Endothelial cell of umbilical vein (primary cell): ENCODE data around the gene THSD4. TPM values are rescaled to one million over a fixed set of nuclear protein-coding genes. Genes with fewer than 3 reads are reported as not detected.

Experiments used
- BruUV-seq: library from RNA; stranded (reverse); fragments of 400-500 nt; replicated peaks from 2 replicates; lab custom pipeline; 2021; lab: Mats Ljungman, UMichigan
- CTCF ChIA-PET: fragments of 300-600, 350-600 bp; sonication (Branson Sonifier 250); formaldehyde crosslinking; loops from one replicate; lab custom pipeline; 2021; ENCODE audit warnings: antibody characterized with exemption, inconsistent platforms; lab: Charles Lee
- POLR2A ChIA-PET: fragments of 300-600, 350-600 bp; sonication (Branson Sonifier 250); formaldehyde crosslinking; loops from one replicate; lab custom pipeline; 2021; ENCODE audit warnings: antibody characterized with exemption, inconsistent platforms; lab: Charles Lee
- DNase-seq: peaks from one replicate; pipeline ENCODE4 v3.0.0-alpha.2; 2011; ENCODE audit warnings: low read depth, low spot score
- FAIRE-seq: peaks from 2 replicates; lab custom pipeline; 2011; peaks lifted over from hg19 to GRCh38; lab: Jason Lieb, UNC
- H2AFZ ChIP-seq: 2 replicates; pipeline ENCODE4 v1.6.0; 2012; ENCODE audit warnings: low read depth, low read length, control low read depth, inconsistent platforms
- H3K27ac ChIP-seq: 2 replicates; pipeline ENCODE4 v1.5.1; 2011; ENCODE audit warnings: low read depth, mild to moderate bottlenecking, control low read depth, low read length, moderate library complexity; ENCODE audit not compliant: insufficient read depth
- H3K27me3 ChIP-seq, 2 experiments: 2 replicates each; pipeline versions ENCODE4 v1.6.0 to v1.6.1; 2011; ENCODE audit warnings: low read length in 2 of 2, mixed read lengths in 1 of 2; ENCODE audit not compliant: control insufficient read depth in 2 of 2, insufficient read depth in 2 of 2
- H3K36me3 ChIP-seq, 2 experiments: 2 replicates in 1 of 2; 3 replicates in 1 of 2; pipeline ENCODE4 v1.5.1; 2011; ENCODE audit warnings: low read length in 2 of 2, mild to moderate bottlenecking in 1 of 2, moderate library complexity in 1 of 2; ENCODE audit not compliant: control insufficient read depth in 2 of 2, insufficient read depth in 2 of 2; ENCODE audit errors: extremely low read depth in 1 of 2
- H3K4me1 ChIP-seq: 3 replicates; pipeline ENCODE4 v1.5.1; 2011; ENCODE audit warnings: mild to moderate bottlenecking, low read length; ENCODE audit not compliant: control insufficient read depth, insufficient read depth; ENCODE audit errors: extremely low read depth
- H3K4me2 ChIP-seq: 2 replicates; pipeline ENCODE4 v1.6.1; 2011; ENCODE audit warnings: low read length, control low read depth, mixed read lengths; ENCODE audit not compliant: insufficient read depth
- H3K4me3 ChIP-seq, 3 experiments: fragments of 200-600 bp in 1 of 3; sonication (generic), shearing (Covaris generic) in 1 of 3; replicated peaks in 1 of 3; 2 replicates each; pipeline ENCODE4 v1.5.1; 2011 to 2016; ENCODE audit warnings: control low read depth in 3 of 3, low read length in 3 of 3, mild to moderate bottlenecking in 2 of 3, inconsistent platforms in 1 of 3, low read depth in 1 of 3, moderate library complexity in 1 of 3; ENCODE audit not compliant: insufficient read depth in 1 of 3
- H3K79me2 ChIP-seq: 2 replicates; pipeline ENCODE4 v1.6.0; 2012; ENCODE audit warnings: low read length, inconsistent platforms; ENCODE audit not compliant: control insufficient read depth, insufficient read depth
- H3K9ac ChIP-seq: replicated peaks from 2 replicates; pipeline ENCODE3; 2011; ENCODE audit warnings: low read length, control low read depth; ENCODE audit not compliant: insufficient read depth; ENCODE audit errors: extremely low read depth
- H3K9me1 ChIP-seq: replicated peaks from 3 replicates; pipeline ENCODE4 v1.6.0; 2011; ENCODE audit warnings: mild to moderate bottlenecking, low read length; ENCODE audit not compliant: control insufficient read depth, insufficient read depth; ENCODE audit errors: extremely low read depth
- H3K9me3 ChIP-seq: replicated peaks from 2 replicates; pipeline ENCODE4 v1.5.1; 2012; ENCODE audit warnings: low read length, inconsistent platforms; ENCODE audit not compliant: control insufficient read depth, insufficient read depth
- H4K20me1 ChIP-seq: replicated peaks from 2 replicates; pipeline ENCODE3; 2011; ENCODE audit warnings: mild to moderate bottlenecking, low read length; ENCODE audit not compliant: control insufficient read depth, insufficient read depth; ENCODE audit errors: extremely low read depth
- CTCF ChIP-seq, 2 donors: IDR thresholded peaks; 1 replicate in 1 of 2; 2 replicates in 1 of 2; pipeline ENCODE4 v1.5.1; 2011; ENCODE audit warnings: low read length in 2 of 2, mild to moderate bottlenecking in 2 of 2, moderate library complexity in 2 of 2, control low read depth in 1 of 2, inconsistent platforms in 1 of 2, low read depth in 1 of 2; ENCODE audit not compliant: insufficient read depth in 1 of 2; ENCODE audit errors: extremely low read depth in 1 of 2
- EZH2 ChIP-seq: IDR thresholded peaks from 2 replicates; pipeline ENCODE4 v1.6.1; 2012; ENCODE audit warnings: borderline replicate concordance, low read depth, mild to moderate bottlenecking, moderate library complexity, low read length, inconsistent platforms; ENCODE audit not compliant: severe bottlenecking
- FOS ChIP-seq: IDR thresholded peaks from 2 replicates; pipeline ENCODE4 v1.6.1; 2011; ENCODE audit warnings: mild to moderate bottlenecking, low read length, moderate library complexity, borderline replicate concordance; ENCODE audit not compliant: insufficient read depth
- GATA2 ChIP-seq: IDR thresholded peaks from 2 replicates; pipeline ENCODE4 v1.7.0; 2011; ENCODE audit warnings: low read depth, mild to moderate bottlenecking, moderate library complexity, mixed read lengths, low read length; ENCODE audit not compliant: insufficient read length, insufficient read depth
- JUN ChIP-seq: IDR thresholded peaks from 2 replicates; pipeline ENCODE4 v1.6.1; 2011; ENCODE audit warnings: borderline replicate concordance, low read depth; ENCODE audit not compliant: insufficient read length, insufficient read depth
- MAX ChIP-seq: IDR thresholded peaks from 2 replicates; pipeline ENCODE4 v1.6.1; 2011; ENCODE audit not compliant: insufficient read depth, insufficient read length
- MYC ChIP-seq: IDR thresholded peaks from one replicate; pipeline ENCODE4 v1.6.1; 2011; ENCODE audit warnings: mild to moderate bottlenecking, low read depth, low read length
- POLR2A ChIP-seq: IDR thresholded peaks from 2 replicates; pipeline ENCODE4 v1.6.1; 2012; ENCODE audit warnings: low read depth, mild to moderate bottlenecking, control low read depth, low read length
- POLR2AphosphoS5 ChIP-seq: IDR thresholded peaks from 2 replicates; pipeline ENCODE4 v1.6.1; 2012; ENCODE audit warnings: low read depth, mild to moderate bottlenecking, control low read depth, low read length, moderate library complexity; ENCODE audit not compliant: insufficient read depth
- dilution Hi-C: fragments of 300-500 bp; cut with MboI; formaldehyde crosslinking; loops from one replicate; pipeline ENCODE4 v1.15.0; 2019; ENCODE audit warnings: low sequenced_read_pairs; ENCODE audit not compliant: extremely low pct_ligation_motif_present
- intact Hi-C: fragments of 100-400 bp; cut with micrococcal nuclease; formaldehyde crosslinking; loops from one replicate; pipeline ENCODE4 v1.10.0; 2022
- polyA plus RNA-seq, 4 experiments: library from polyadenylated mRNA; depleted of rRNA in 3 of 4; stranded (reverse) in 3 of 4; unstranded in 1 of 4; fragments of >200 nt; gene quantifications; 2 replicates each; pipeline versions ENCODE4 v1.2.1 to v1.2.3, GENCODE V29; 2011 to 2012; ENCODE audit warnings: missing spikeins in 1 of 4
- total RNA-seq: library from RNA; stranded (reverse); gene quantifications from 2 replicates; pipeline ENCODE4 v1.2.3, GENCODE V29; 2021

The THSD4 gene
- total and polyA plus RNA-seq, 2 donors (not counting 3 experiments of a cell fraction or from before 2014, with no cell fraction given) = 9.9 to 25.4 TPM

GRCh38 chr15:71142780-71143179, 27.5 kb downstream of the THSD4 start:
- no TSS peak for BruUV-seq
- DNase-seq = no peak
- no peak for FAIRE-seq
- no peak overlapping the region for H3K4me2 ChIP-seq
- ChIA-PET POLR2A (no interaction called here), CTCF (no interaction called here)
- peaks cover 1% of the 10 kb centered on the region for H3K4me1 ChIP-seq
- intact Hi-C loops = no loop called here
- dilution Hi-C loops = no loop called here
- H3K4me3 ChIP-seq = no peak overlapping the region
- no peak overlapping the region for H3K9ac ChIP-seq
- no peaks in the 10 kb centered on the region for H3K9me1 ChIP-seq
- H2AFZ ChIP-seq = no peak overlapping the region
- H3K9me3 ChIP-seq = no peaks in the 10 kb centered on the region
- TF ChIP-seq MYC (no peak), FOS (no peak), POLR2AphosphoS5 (no peak), POLR2A (no peak), MAX (no peak), GATA2 (no peak), CTCF (IDR thresholded peaks at IDR 0.05; ENCODE audit: extremely low read depth in 1 of 2, insufficient read depth in 1 of 2, low read depth in 1 of 2, low read length in 2 of 2) (no peak), JUN (no peak), EZH2 (no peak)
- no peaks in the 10 kb centered on the region for H3K27me3 ChIP-seq
- no peaks in the 10 kb centered on the region for H4K20me1 ChIP-seq
- no peaks in the 10 kb centered on the region for H3K79me2 ChIP-seq
- no peak overlapping the region for H3K27ac ChIP-seq
- H3K36me3 ChIP-seq = no peaks in the 10 kb centered on the region
